Measurements from ENCODE around the gene PAQR4.
A peak's percentile ranks its signal among the peaks of the same experiment; 100 is the strongest.

Gene PAQR4

DNA sequence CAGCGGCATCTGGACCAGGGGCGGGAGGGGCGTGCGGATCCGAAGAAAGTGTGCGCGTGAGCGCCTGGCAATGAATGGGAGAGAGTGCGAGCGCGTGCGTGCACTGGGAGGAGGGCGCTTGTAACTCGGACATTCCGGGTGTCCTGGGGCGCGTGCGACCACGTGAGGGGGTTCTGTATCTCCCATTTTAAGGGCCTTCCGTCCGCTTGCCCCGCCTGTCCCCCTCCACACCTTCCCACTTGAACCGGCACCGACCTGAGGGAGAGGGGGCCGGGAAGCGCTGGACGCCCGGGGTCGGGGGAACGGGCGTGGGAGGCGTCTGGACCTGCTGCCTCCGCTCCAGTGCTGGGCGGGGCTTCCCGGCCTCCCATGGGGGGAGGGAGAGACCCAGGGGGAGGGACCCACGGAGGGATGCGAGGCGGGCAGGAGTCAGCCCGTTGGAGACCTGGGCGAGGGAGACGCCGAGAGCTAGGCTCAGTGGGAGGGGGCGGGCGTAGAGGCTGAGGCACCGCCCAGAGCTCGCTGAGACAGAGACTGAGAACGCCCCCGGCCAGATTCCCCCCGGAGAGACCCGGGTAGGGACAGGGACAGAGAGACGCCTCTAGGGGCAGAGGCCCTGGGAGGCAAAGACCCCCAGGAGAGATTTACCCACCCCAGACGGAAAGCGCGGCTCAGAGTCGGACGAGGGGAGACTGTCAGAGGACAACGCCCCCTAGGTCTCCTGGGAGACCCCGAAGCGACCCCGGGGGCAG is 5.2 kb upstream of the PAQR4 start, which contains the start of gene KREMEN2:
KREMEN2 (plus strand) TSS at position 553 of the 752 bp plus-strand sequence. CDS start 246 bp downstream, outside the sequence.
- FAIRE-seq (no peak), DNase-seq (ENCODE audit: insufficient read length, low spot score) (no peak)

DNA sequence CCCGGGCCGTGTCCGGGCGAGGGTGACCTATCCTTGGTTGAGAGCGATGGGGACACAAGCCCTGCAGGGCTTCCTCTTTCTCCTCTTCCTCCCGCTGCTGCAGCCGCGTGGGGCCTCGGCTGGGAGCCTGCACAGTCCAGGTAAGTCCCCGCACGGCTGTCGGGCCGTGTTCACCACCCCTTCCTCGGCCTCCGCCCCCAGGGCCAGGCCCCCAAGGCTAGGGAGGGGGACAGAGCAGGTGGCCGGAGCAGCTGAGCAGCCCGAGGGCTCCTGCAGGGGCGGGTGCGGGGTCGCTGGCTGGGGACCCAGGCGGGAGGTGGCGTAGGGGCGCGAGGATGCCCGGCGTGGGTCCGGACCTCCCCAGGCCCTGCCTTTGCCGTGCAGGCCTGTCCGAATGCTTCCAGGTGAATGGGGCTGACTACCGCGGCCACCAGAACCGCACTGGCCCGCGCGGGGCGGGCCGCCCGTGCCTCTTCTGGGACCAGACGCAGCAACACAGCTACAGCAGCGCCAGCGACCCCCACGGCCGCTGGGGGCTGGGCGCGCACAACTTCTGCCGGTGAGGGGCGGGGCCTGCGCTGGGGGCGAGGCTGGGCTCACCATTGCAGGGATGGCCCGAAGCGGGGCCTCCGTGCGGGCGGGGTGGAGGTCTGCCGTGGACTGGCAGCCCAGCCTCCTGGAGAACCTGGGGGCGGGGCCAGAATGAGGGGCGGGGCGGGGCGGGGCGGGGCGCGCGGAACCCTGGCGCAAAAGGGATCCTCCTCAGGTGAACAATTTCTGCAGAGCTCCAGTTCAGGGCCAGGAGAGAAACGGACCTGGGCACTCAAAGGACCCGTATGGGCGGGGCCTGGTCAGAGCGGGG is 4.4 kb upstream of the PAQR4 start:
- no peak for FAIRE-seq
- peak; percentile 73 for DNase-seq (ENCODE audit: insufficient read length, low spot score)

DNA sequence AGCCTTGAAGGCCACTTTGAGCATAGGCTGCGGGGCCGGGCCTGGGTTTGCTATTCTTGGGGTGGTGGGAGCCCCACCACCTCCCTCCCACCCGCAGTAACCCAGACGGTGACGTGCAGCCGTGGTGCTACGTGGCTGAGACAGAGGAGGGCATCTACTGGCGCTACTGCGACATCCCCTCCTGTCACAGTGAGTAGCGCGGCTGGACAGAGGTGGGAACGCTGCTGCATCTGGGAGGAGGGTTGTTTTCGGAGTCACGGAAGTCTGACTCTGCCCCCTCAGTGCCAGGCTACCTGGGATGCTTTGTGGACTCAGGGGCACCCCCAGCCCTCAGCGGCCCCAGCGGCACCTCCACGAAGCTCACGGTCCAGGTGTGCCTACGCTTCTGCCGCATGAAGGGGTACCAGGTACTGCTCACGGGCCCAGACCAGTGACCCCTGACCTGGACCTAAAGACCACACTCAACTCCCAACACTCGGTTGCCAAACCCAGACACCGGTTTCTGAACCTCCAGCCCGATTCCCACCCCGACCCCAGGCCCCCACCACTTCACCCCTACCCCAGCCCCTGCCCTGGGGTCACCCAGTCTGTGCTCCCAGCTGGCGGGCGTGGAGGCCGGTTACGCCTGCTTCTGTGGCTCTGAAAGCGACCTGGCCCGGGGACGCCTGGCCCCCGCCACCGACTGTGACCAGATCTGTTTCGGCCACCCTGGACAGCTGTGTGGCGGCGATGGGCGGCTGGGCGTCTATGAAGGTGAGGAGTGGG is 2.9 kb upstream of the PAQR4 start:
- FAIRE-seq (no peak), DNase-seq (ENCODE audit: insufficient read length, low spot score) (no peak)

- DNase-seq (ENCODE audit: insufficient read length, low spot score) (no peak), FAIRE-seq (no peak)
These were observed 2.3 kb upstream of the PAQR4 start for GRCh38 chr16:2966808-2967191.

- FAIRE-seq (no peak), DNase-seq (ENCODE audit: insufficient read length, low spot score) (no peak)
These were observed 1.9 kb upstream of the PAQR4 start for GRCh38 chr16:2967211-2967631.

- FAIRE-seq (no peak), DNase-seq (ENCODE audit: insufficient read length, low spot score) (no peak)
These were observed 1.4 kb upstream of the PAQR4 start for GRCh38 chr16:2967721-2968161.

- no peak for DNase-seq (ENCODE audit: insufficient read length, low spot score)
- no peak for FAIRE-seq
These were observed 795 bp upstream of the PAQR4 start for GRCh38 chr16:2968368-2968737.

- DNase-seq (ENCODE audit: insufficient read length, low spot score): peak; percentile 87
- FAIRE-seq: peak; percentile 67
These were observed 685 bp downstream of the PAQR4 start for GRCh38 chr16:2969545-2970521.

- FAIRE-seq: no peak
- DNase-seq (ENCODE audit: insufficient read length, low spot score): no peak
These were observed 1.4 kb downstream of the PAQR4 start for GRCh38 chr16:2970563-2970962.

GRCh38 chr16:2971134-2971984 is 2.2 kb downstream of the PAQR4 start:
- FAIRE-seq (no peak), DNase-seq (ENCODE audit: insufficient read length, low spot score) (no peak)

GRCh38 chr16:2971985-2972784 is 3.0 kb downstream of the PAQR4 start:
- FAIRE-seq: no peak
- DNase-seq (ENCODE audit: insufficient read length, low spot score): no peak

DNA sequence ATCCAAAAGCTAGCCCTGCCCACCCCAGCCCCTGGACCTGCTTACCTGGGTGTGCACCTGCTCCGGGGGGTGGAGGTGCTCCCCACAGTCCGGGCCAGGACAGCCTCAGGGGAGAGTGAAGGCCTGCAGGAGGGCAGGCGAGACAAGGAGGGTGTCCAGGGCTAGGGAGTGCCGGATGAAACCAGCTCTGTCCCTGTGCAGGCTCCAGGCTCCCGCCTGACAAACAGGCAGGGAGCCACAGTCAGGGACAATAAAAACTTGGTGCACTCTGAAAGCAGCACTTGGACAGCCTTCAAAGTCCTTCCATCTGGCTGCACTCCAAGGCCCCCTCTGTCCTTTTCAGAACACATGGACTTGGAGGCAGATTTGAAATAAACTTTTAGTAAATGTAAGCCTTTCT is 3.9 kb downstream of the PAQR4 start:
- no peak for DNase-seq (ENCODE audit: insufficient read length, low spot score)
- no peak for FAIRE-seq

GRCh38 chr16:2973605-2974318 is 4.6 kb downstream of the PAQR4 start:
- no peak for FAIRE-seq

GRCh38 chr16:2974319-2975056 is 5.3 kb downstream of the PAQR4 start:
- FAIRE-seq (no peak), DNase-seq (ENCODE audit: insufficient read length, low spot score) (no peak)

More at GRCh38 chr16:2973605-2974318, 4.6 kb downstream of the PAQR4 start:
- no peak for DNase-seq (ENCODE audit: insufficient read length, low spot score)

GRCh38 chr16:2975161-2975795 is 6.1 kb downstream of the PAQR4 start:
- no peak for DNase-seq (ENCODE audit: insufficient read length, low spot score)
- no peak for FAIRE-seq

- no peak for FAIRE-seq
- DNase-seq (ENCODE audit: insufficient read length, low spot score): no peak
These were observed 7.1 kb downstream of the PAQR4 start for GRCh38 chr16:2976201-2976600.

Data from GM19239 (cell line).